ENCODE data around the gene OXLD1. TPM values are rescaled to one million over a fixed set of nuclear protein-coding genes. Genes with fewer than 3 reads are reported as not detected.

OXLD1 gene
- total and polyA plus RNA-seq, 9 donors, result 1.7 to 35.7 (median 20.9) TPM

DNA sequence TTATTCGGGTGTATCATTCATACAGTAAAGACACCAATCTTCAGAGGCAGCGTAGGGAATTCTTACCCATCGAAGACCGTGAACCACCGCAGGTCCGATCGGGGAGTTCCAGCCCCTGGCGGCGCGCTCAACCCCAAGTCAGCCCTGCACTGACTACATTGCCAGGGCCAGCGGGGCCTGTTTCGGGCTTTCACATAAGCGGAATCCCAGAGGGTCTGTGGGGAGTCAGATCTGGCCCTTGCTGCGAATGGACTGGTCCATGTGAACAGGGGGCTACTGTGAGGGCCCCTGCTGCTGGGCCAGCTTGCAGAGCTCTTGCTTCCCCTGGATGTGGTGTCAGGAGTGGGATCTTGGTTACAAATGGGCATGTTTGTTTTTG is 17.7 kb downstream of the OXLD1 start:
- Histone ChIP-seq H3K27ac (no peak overlapping the region), H3K27me3 (peaks cover 14% of the 10 kb centered on the region), H3K4me1 (ENCODE audit: insufficient read depth) (no peaks in the 10 kb centered on the region), H3K4me3 (no peak overlapping the region), H3K9me3 (peaks cover 0 to 10% of the 10 kb centered on the region in 2 donors), H3K36me3 (no peaks in the 10 kb centered on the region)
- no peak for DNase-seq
- intact Hi-C loops (cut with DNase I), result no loop called here
- 48 to 69% (median 51%) methylated on average over 14 of the region's 14 CpGs for WGBS, 3 donors
- TF ChIP-seq EP300 (IDR thresholded peaks at IDR 0.05) (no peak), POLR2A (IDR thresholded peaks at IDR 0.05) (no peak)
- TF ChIP-seq, protein P1, sequence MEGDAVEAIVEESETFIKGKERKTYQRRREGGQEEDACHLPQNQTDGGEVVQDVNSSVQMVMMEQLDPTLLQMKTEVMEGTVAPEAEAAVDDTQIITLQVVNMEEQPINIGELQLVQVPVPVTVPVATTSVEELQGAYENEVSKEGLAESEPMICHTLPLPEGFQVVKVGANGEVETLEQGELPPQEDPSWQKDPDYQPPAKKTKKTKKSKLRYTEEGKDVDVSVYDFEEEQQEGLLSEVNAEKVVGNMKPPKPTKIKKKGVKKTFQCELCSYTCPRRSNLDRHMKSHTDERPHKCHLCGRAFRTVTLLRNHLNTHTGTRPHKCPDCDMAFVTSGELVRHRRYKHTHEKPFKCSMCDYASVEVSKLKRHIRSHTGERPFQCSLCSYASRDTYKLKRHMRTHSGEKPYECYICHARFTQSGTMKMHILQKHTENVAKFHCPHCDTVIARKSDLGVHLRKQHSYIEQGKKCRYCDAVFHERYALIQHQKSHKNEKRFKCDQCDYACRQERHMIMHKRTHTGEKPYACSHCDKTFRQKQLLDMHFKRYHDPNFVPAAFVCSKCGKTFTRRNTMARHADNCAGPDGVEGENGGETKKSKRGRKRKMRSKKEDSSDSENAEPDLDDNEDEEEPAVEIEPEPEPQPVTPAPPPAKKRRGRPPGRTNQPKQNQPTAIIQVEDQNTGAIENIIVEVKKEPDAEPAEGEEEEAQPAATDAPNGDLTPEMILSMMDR (IDR thresholded peaks at IDR 0.05), result no peak

DNA sequence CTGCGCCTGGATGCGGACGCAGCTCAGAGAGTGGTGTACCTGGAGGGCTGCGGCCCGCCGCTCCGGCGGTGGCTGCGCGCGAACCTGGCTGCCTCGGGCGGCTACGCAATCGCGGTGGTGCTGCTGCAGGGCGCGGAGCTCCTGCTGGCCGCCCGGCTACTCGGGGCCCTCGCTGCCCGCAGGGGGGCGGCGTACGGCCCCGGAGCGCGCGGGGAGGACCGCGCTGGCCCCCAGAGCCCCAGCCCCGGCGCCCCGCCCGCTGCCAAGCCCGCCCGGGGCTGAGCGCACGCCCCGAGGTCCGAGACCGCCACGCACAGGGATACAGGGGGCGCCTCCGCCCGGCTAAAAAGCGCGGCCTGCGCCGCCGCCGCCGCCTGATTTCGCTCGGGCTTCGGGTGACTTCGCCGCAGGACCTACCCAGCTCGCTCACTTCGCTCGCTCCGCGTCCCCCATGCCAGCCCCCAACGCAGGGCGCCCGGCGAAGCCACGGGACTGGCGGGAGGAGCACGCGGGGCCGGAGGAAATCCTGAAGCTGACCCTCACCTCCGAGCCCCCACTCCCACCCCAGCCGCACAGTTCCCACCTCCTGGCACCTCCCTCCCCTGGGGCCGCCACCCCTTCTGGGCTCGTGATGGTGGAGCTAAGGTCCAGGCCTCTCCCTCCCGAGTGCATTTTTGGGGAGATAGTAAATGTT is 18.2 kb downstream of the OXLD1 start:
- Histone ChIP-seq H3K36me3 (no peaks in the 10 kb centered on the region), H3K27ac (no peak overlapping the region), H3K9me3 (peaks cover 0 to 10% of the 10 kb centered on the region in 2 donors), H3K4me1 (ENCODE audit: insufficient read depth) (no peaks in the 10 kb centered on the region), H3K4me3 (no peak overlapping the region), H3K27me3 (peaks cover 14% of the 10 kb centered on the region)
- intact Hi-C loops (cut with DNase I), result no loop called here
- no peak for TF ChIP-seq POLR2A (IDR thresholded peaks at IDR 0.05)
- TF ChIP-seq, protein P1 (IDR thresholded peaks at IDR 0.05), result no peak
- no peak for TF ChIP-seq EP300 (IDR thresholded peaks at IDR 0.05)
- 2 to 6% (median 5%) methylated on average over 10 to 78 of the region's 78 CpGs for WGBS, 3 donors
- DNase-seq, result no peak

DNA sequence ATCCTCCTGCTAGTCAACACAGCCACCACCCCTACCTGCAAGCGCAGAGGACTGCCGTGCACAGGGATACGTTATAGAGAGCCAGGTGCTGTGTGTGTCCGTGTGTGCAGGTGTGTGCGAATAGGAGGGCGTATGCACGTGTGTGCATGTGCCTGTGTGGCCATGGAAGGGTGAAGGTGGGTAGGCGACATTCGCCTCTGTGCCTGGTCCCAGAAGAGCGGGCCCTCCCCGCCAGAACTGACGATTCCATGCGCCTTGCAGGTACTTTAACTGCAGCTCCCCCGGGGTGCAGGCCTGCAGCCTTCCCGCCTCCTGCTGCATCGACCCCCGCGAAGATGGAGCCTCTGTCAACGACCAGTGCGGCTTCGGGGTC is 18.8 kb downstream of the OXLD1 start:
- Histone ChIP-seq H3K4me3 (no peak overlapping the region), H3K27me3 (peaks cover 14% of the 10 kb centered on the region), H3K9me3 (peaks cover 0 to 10% of the 10 kb centered on the region in 2 donors), H3K4me1 (ENCODE audit: insufficient read depth) (no peaks in the 10 kb centered on the region), H3K36me3 (no peaks in the 10 kb centered on the region), H3K27ac (no peak overlapping the region)
- 18 to 28% (median 25%) methylated on average over 19 to 21 of the region's 21 CpGs for WGBS, 3 donors
- intact Hi-C loops (cut with DNase I), result no loop called here
- TF ChIP-seq POLR2A (IDR thresholded peaks at IDR 0.05), result no peak
- TF ChIP-seq EP300 (IDR thresholded peaks at IDR 0.05), result no peak
- TF ChIP-seq, protein P1 (IDR thresholded peaks at IDR 0.05), result no peak
- DNase-seq, result no peak

DNA sequence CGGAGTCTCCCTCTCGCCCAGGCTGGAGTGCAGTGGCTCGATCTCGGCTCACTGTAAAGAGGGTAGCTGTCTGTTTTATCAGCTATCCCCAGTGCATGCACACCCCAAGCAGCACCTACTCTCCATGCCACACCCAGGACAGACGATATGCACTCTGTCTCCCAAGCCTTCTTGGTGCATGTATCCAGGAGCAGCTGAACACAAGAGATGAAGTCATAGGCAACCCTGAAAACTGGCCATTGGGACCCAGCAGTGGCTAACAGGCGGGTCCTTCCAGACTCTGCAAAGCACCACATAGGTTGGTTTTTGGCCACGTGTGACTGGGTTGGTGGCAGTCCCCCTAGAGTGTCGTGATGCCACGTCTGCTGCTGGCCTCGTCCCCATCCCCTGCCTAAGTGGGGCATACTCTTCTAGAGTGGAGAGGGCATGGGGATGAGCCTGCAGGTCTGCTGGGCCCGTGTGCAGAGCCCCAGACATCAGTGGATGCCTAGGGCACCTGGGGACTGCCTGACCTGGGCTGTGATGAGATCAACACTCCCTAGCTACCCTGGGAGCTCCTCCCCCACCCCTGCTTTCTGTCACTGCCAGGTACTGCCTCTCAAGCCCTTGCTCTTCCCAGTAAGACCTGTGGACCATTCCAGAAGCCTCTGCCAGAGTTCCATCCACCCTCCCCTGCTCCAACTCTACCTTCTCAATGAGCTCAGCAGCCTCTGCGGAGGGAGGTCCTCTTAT is 19.4 kb downstream of the OXLD1 start:
- intact Hi-C loops (cut with DNase I), result no loop called here
- Histone ChIP-seq H3K27me3 (peaks cover 14% of the 10 kb centered on the region), H3K36me3 (no peaks in the 10 kb centered on the region), H3K4me1 (ENCODE audit: insufficient read depth) (no peaks in the 10 kb centered on the region), H3K27ac (no peak overlapping the region), H3K4me3 (no peak overlapping the region), H3K9me3 (peaks cover 0 to 10% of the 10 kb centered on the region in 2 donors)
- DNase-seq, result no peak
- 52 to 70% (median 58%) methylated on average over 12 of the region's 12 CpGs for WGBS, 3 donors
- no peak for TF ChIP-seq POLR2A (IDR thresholded peaks at IDR 0.05)
- no peak for TF ChIP-seq EP300 (IDR thresholded peaks at IDR 0.05)
- TF ChIP-seq, protein P1 (IDR thresholded peaks at IDR 0.05), result no peak
